ENCODE data around the gene PNO1.

GRCh38 chr2:68151037-68151436 is 6.7 kb upstream of the PNO1 start:
- TF ChIP-seq CTCF (IDR thresholded peaks at IDR 0.05) (no peak), POLR2A (IDR thresholded peaks at IDR 0.05) (no peak)
